Stomach (tissue), 9 donors: ENCODE data around the gene ADH1C. TPM values are rescaled to one million over a fixed set of nuclear protein-coding genes. Genes with fewer than 3 reads are reported as not detected.
"Not testable (repeated sequence)": the region's sequence is repeated elsewhere in the genome, so short reads cannot be mapped to it uniquely, and the experiment has no call there.

Experiments used
- DNase-seq, 2 donors: peaks; one replicate each; pipeline versions ENCODE4 v3.0.0 to v3.0.0-alpha.2; 2013 to 2019
- H3K27ac ChIP-seq, 5 donors: fragments of 200-600 bp in 4 of 5; sonication (generic) in 4 of 5; one replicate each; pipeline ENCODE4 v1.5.1; 2013 to 2019; ENCODE audit warnings: mild to moderate bottlenecking in 1 of 5, moderate library complexity in 1 of 5
- H3K27me3 ChIP-seq, 3 donors: fragments of 200-600 bp; sonication (generic); one replicate each; pipeline ENCODE4 v1.5.1; 2017 to 2019; ENCODE audit warnings: mixed run types in 1 of 3
- H3K36me3 ChIP-seq, 4 donors: fragments of 200-600 bp; sonication (generic); 1 replicate in 3 of 4; 2 replicates in 1 of 4; pipeline ENCODE4 v1.5.1; 2016 to 2019
- H3K4me1 ChIP-seq, 4 donors: fragments of 200-600 bp; sonication (generic); one replicate each; pipeline ENCODE4 v1.5.1; 2016 to 2019
- H3K4me3 ChIP-seq, 4 donors: fragments of 200-600 bp; sonication (generic) in 3 of 4; one replicate each; pipeline ENCODE4 v1.5.1; 2016 to 2019; ENCODE audit warnings: mild to moderate bottlenecking in 1 of 4
- H3K9me3 ChIP-seq, 4 donors: fragments of 200-600 bp; sonication (generic); one replicate each; pipeline ENCODE4 v1.5.1; 2016 to 2019
- EP300 ChIP-seq: sonication (generic); formaldehyde crosslinking; IDR thresholded peaks from one replicate; pipeline ENCODE4 v1.6.1; 2017; ENCODE audit warnings: antibody characterized with exemption
- POLR2A ChIP-seq, 4 donors: fragments of 450-650 bp; IDR thresholded peaks; one replicate each; pipeline ENCODE4 v1.6.1; 2016; ENCODE audit warnings: antibody characterized with exemption in 4 of 4, control low read depth in 2 of 4, mild to moderate bottlenecking in 1 of 4, moderate library complexity in 1 of 4
- POLR2AphosphoS5 ChIP-seq, 3 donors: sonication (generic); formaldehyde crosslinking; IDR thresholded peaks; one replicate each; pipeline ENCODE4 v1.6.1; 2016; ENCODE audit warnings: antibody characterized with exemption in 3 of 3
- WGBS, 5 donors: extraction: QIAGEN DNeasy Blood & Tissue Kit in 3 of 5; methylation state at CpG; one replicate each; pipeline versions ENCODE4 v1.1.5 to v1.1.7; 2013 to 2018; 5-methylcytosine and 5-hydroxymethylcytosine counted together
- intact Hi-C: fragments of 100-400 bp; cut with DNase I; formaldehyde crosslinking; loops from one replicate; pipeline ENCODE4 v1.15.1; 2023; ENCODE audit warnings: low total_unique reads
- polyA plus RNA-seq, 3 donors: library from polyadenylated mRNA; stranded (reverse); fragments of 200-250 nt; gene quantifications; one replicate each; pipeline ENCODE4 v1.2.3, GENCODE V29; 2013
- total RNA-seq, 5 donors: library from RNA; depleted of rRNA; stranded (reverse); fragments of >200 nt; gene quantifications; one replicate each; pipeline versions ENCODE4 v1.1.0 to v1.2.3, GENCODE V29; 2014 to 2016
- TF ChIP-seq, protein P1 (sequence below), 7 experiments: fragments of 450-650 bp in 4 of 7; fragments of 200-600 bp in 3 of 7; sonication (generic) in 3 of 7; IDR thresholded peaks; one replicate each; pipeline ENCODE4 v1.5.1; 2016 to 2019; ENCODE audit warnings: antibody characterized with exemption in 7 of 7, control low read depth in 2 of 7, mild to moderate bottlenecking in 1 of 7
- donor health status: healthy with polysubstance abuse.
- donor health status: Bipolar disorder and iron deficiency.
- donor health status: healthy.

ADH1C gene
- total and polyA plus RNA-seq, 8 donors = 29.9 to 427 (median 76.5) TPM; not detected in 1

DNA sequence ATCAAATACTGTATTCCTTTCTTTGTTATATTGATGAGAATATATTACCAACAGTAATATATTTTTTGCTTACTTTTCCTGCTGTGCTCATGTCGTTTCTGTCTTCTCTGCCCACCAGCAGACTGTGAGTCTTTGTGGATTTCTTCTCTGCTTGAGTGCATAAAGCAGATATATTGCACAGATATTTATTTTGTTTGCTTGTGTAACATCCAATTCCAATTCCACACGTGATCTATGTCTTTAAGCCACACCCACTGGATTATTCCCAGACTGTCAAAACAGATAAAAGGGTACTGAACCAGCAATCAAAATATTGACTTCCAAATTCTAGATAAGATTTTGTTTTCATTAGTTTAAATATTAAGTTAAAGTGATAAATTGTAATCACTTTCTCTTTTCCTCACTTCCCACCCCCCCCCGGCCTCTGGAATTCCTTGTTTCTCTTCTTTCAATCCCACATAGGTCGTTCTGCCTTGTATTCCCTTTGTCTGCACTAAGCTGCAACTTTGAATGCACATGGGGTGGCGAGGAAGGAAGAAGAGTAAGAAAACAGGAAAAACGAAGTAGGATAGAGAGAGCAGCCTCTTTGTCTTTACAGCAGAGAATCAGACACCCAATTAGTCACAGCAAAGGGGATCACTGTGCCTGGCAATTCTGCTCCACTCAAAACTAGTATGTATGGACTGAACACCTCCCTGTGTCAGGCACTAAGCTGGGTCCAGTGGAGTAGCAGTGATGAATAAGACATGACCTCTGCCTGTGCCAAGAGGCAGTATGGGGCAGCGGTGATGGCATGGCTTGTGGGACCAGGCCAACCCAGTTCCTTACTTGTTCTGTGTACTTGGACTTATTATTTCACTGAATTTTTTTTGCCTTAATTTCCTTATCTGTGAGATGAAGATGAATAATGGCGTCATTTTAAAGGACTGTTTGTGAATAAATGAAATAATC is 31.0 kb downstream of the ADH1C start, which contains the start of gene ADH1B:
ADH1B (minus strand) TSS at position 161 of the 951 bp plus-strand sequence; CDS start at position 91, 70 bp downstream.
- 28 to 47% (median 34%) methylated on average over 8 of the region's 8 CpGs for WGBS, 5 donors
- no peak for DNase-seq
- H3K9me3 ChIP-seq = peaks cover 0 to 3% (median 0%) of the 10 kb centered on the region in 4 donors
- H3K36me3 ChIP-seq = peaks cover 0 to 8% (median 0%) of the 10 kb centered on the region in 4 donors
- H3K4me1 ChIP-seq = peaks cover 7 to 34% (median 17%) of the 10 kb centered on the region in 4 donors
- peak within 1 kb of the TSS; percentile 18 to 38 (median 24) for H3K4me3 ChIP-seq
- TF ChIP-seq EP300 (no peak), POLR2AphosphoS5 (IDR thresholded peaks at IDR 0.05) (peak in 2 of 3 donors; percentile 37 to 54)
- TF ChIP-seq, protein P1, sequence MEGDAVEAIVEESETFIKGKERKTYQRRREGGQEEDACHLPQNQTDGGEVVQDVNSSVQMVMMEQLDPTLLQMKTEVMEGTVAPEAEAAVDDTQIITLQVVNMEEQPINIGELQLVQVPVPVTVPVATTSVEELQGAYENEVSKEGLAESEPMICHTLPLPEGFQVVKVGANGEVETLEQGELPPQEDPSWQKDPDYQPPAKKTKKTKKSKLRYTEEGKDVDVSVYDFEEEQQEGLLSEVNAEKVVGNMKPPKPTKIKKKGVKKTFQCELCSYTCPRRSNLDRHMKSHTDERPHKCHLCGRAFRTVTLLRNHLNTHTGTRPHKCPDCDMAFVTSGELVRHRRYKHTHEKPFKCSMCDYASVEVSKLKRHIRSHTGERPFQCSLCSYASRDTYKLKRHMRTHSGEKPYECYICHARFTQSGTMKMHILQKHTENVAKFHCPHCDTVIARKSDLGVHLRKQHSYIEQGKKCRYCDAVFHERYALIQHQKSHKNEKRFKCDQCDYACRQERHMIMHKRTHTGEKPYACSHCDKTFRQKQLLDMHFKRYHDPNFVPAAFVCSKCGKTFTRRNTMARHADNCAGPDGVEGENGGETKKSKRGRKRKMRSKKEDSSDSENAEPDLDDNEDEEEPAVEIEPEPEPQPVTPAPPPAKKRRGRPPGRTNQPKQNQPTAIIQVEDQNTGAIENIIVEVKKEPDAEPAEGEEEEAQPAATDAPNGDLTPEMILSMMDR (IDR thresholded peaks at IDR 0.05) = no peak
- intact Hi-C loops = no loop called here
- peak within 1 kb of the TSS in 4 of 5 donors; percentile 2 to 79 (median 42) for H3K27ac ChIP-seq
- H3K27me3 ChIP-seq = no peaks in the 10 kb centered on the region

DNA sequence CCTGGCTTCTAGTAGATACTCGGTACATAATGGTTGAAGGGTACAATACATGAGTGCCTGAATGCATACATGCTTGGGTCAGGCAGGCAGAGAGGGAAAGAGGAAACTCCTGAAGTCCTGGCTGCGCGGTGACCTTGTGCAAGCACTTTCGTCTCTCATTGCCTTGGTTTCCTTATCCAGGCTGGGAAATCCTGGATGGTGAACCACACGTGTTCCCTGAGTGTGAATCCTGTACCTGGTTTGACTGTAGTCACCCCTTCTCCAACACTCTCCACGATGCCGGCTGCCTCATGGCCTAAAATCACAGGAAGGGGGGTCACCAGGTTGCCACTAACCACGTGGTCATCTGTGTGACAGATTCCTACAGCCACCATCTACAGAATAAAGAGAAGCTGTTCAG is 34.7 kb downstream of the ADH1C start:
- DNase-seq, H3K36me3 ChIP-seq, intact Hi-C loops, H3K9me3 ChIP-seq, H3K27me3 ChIP-seq: not testable (repeated sequence)
- peak overlapping the region in 2 of 4 donors; percentile 16 to 38 for H3K4me3 ChIP-seq
- H3K4me1 ChIP-seq = peaks cover 0 to 11% (median 4%) of the 10 kb centered on the region in 4 donors
- peak overlapping the region in 2 of 5 donors; percentile 42 to 79 for H3K27ac ChIP-seq
- WGBS, 5 donors = 92 to 94% (median 93%) methylated on average over 8 of the region's 8 CpGs

DNA sequence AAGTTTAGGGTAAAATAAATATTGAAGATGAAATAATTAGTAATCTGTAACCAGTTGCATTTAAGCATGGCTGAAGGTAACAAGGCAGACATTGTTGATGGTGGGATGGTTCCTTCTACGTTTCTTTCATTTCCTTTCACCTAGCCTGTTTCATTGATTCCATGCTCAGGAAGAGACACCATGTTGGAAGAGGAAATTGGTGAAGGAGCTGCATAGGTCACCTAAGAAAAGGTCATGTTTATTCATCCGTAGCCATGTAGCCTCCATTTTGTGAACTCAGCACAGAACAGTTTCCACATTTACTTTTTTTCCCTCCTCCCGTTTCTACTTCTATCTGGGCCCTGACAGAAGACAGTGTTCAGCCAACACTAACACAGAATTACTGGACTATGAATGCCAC is 35.2 kb downstream of the ADH1C start:
- Histone ChIP-seq H3K4me1 (peaks cover 0 to 11% (median 4%) of the 10 kb centered on the region in 4 donors), H3K9me3 (no peaks in the 10 kb centered on the region), H3K4me3 (peak overlapping the region in 2 of 4 donors; percentile 16 to 38), H3K36me3 (peaks cover 0 to 12% (median 0%) of the 10 kb centered on the region in 4 donors), H3K27ac (peak overlapping the region in 1 of 5 donors; percentile 45), H3K27me3 (no peaks in the 10 kb centered on the region)
- DNase-seq = no peak
- intact Hi-C loops = no loop called here
- WGBS, 5 donors = 81 to 90% (median 87%) methylated on average over 3 of the region's 3 CpGs
- TF ChIP-seq POLR2AphosphoS5 (IDR thresholded peaks at IDR 0.05) = no peak

DNA sequence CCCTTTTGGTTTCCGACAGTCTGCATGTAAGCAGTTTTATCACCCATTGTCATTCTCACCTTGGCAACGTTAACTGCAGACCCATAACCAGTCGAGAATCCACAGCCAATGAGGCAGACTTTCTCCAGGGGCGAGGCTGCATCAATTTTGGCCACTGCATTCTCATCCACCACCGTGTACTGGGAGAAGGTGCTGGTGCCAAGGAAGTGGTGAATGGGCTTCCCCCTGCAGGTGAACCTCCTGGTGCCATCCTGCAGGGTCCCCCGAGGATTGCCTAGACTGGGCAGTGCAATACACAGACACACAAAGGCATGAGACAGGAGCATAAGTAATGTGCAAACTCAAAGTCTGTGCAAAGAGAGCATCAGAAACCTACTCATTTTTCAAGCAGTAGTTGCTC is 36.7 kb downstream of the ADH1C start:
- intact Hi-C loops = no loop called here
- WGBS, 5 donors = 74 to 84% (median 78%) methylated on average over 6 of the region's 6 CpGs

DNA sequence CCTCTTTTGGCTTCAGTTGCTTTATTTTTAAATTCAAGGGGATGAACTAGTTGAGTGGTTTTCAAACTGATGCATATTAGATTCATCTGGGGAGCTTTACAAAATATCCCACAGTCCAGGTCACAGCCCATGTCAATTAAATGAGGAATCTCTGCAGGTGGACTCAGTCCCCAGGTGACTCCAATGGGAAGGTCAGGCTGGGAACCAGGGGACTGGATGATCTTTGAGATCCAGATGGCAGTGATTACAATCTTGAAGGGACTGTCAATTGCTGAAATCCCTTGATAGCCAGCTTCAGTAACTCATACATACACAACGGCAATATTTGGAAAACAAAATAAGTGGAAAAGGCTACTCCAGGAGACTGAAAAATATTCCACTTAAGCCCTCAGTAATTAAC is 38.3 kb downstream of the ADH1C start:
- TF ChIP-seq EP300 = no peak
- TF ChIP-seq, protein P1 (IDR thresholded peaks at IDR 0.05) = no peak
- no peak for TF ChIP-seq POLR2A (IDR thresholded peaks at IDR 0.05)
- TF ChIP-seq POLR2AphosphoS5 (IDR thresholded peaks at IDR 0.05) = no peak
- intact Hi-C loops = no loop called here
- Histone ChIP-seq H3K27ac (no peak overlapping the region), H3K27me3 (no peaks in the 10 kb centered on the region), H3K4me3 (peak overlapping the region in 1 of 4 donors; percentile 38), H3K9me3 (no peaks in the 10 kb centered on the region), H3K36me3 (peaks cover 0 to 23% (median 0%) of the 10 kb centered on the region in 4 donors), H3K4me1 (no peaks in the 10 kb centered on the region)
- 63 to 95% (median 80%) methylated on average over 1 of the region's 1 CpG for WGBS, 5 donors
- DNase-seq = no peak

More for the DNA sequence above, 36.7 kb downstream of the ADH1C start:
- Histone ChIP-seq H3K27ac (no peak overlapping the region), H3K27me3 (no peaks in the 10 kb centered on the region), H3K36me3 (peaks cover 0 to 23% (median 0%) of the 10 kb centered on the region in 4 donors), H3K9me3 (no peaks in the 10 kb centered on the region), H3K4me1 (peaks cover 0 to under 1% (median 0%) of the 10 kb centered on the region in 4 donors), H3K4me3 (peak overlapping the region in 2 of 4 donors; percentile 14 to 38)
- no peak for DNase-seq
- no peak for TF ChIP-seq EP300
- TF ChIP-seq POLR2A (IDR thresholded peaks at IDR 0.05) = no peak
- TF ChIP-seq, protein P1 (IDR thresholded peaks at IDR 0.05) = no peak
- TF ChIP-seq POLR2AphosphoS5 (IDR thresholded peaks at IDR 0.05) = no peak
